ENCODE results near the gene KDM4C. TPM values are rescaled to one million over a fixed set of nuclear protein-coding genes. Genes with fewer than 3 reads are reported as not detected.

KDM4C gene
- total and polyA plus RNA-seq, 2 of the 4 experiments (the other 2 are of a cell fraction): 11.8 to 23.8 TPM

- 0 out of 2 replicates have a peak, but pooled peaks cover 2% of the 10 kb centered on the region for H3K36me3 ChIP-seq (ENCODE audit: control insufficient read depth, insufficient read depth, low read length)
- no peak overlapping the region for H4K91ac ChIP-seq (ENCODE audit: insufficient read depth, low read depth, low read length)
- TF ChIP-seq CHD1 (IDR thresholded peaks at IDR 0.05; ENCODE audit: low read depth, low read length): no peak
- TF ChIP-seq CTCF (conservative IDR thresholded peaks at IDR 0.05; ENCODE audit: low read depth, low read length): no peak
- no peak for TF ChIP-seq ELK1 (IDR thresholded peaks at IDR 0.05; ENCODE audit: borderline replicate concordance, low read depth, low read length)
- TF ChIP-seq MAFK (IDR thresholded peaks at IDR 0.05; ENCODE audit: low read depth, low read length): no peak
- TF ChIP-seq RFX5 (IDR thresholded peaks at IDR 0.05; ENCODE audit: low read depth, low read length): no peak
- no peaks in the 10 kb centered on the region for H3K27me3 ChIP-seq (ENCODE audit: control insufficient read depth, insufficient read depth, low read length)
- DNase-seq (no peak), ATAC-seq (ENCODE audit: low read depth) (no peak)
- no peaks in the 10 kb centered on the region for H3K4me1 ChIP-seq (ENCODE audit: control insufficient read depth, insufficient read depth, low read length)
- H2AK5ac ChIP-seq (ENCODE audit: low read depth, low read length): no peak overlapping the region
- H3K9ac ChIP-seq (ENCODE audit: low read depth, low read length): no peak overlapping the region
- no peaks in the 10 kb centered on the region for H3K9me3 ChIP-seq (ENCODE audit: control insufficient read depth, insufficient read depth, low read length)
- H3K4ac ChIP-seq (ENCODE audit: low read depth, low read length): no peak overlapping the region
- intact Hi-C loops (cut with micrococcal nuclease): loop anchor here (10.0 kb wide), 1 partner anchor 350 kb away; no protein-coding TSS in a partner anchor
- no peak overlapping the region for H3K27ac ChIP-seq (ENCODE audit: insufficient read depth, low read length)
- H3K14ac ChIP-seq (replicated peaks; ENCODE audit: low read depth, low read length): no peak overlapping the region
- H2AFZ ChIP-seq (replicated peaks; ENCODE audit: low read length, poor library complexity): no peak overlapping the region
- peaks cover 3% of the 10 kb centered on the region; the same call in 1 of the 2 replicates for H3K9me1 ChIP-seq (ENCODE audit: insufficient read depth, low read length)
- H4K20me1 ChIP-seq (ENCODE audit: insufficient read depth, low read length): no peaks in the 10 kb centered on the region
- no peak overlapping the region for H2BK120ac ChIP-seq (ENCODE audit: low read depth, low read length)
- H4K8ac ChIP-seq (ENCODE audit: low read depth in 2 of 2, low read length in 2 of 2): no peak overlapping the region
- no peak overlapping the region for H3K4me3 ChIP-seq (ENCODE audit: insufficient read depth, low read depth, low read length)
- no CpG with 5 or more reads among the region's 2 CpGs for WGBS, 2 experiments (ENCODE audit: extremely low coverage in 2 of 2, insufficient read length in 1 of 2)
- no peak overlapping the region for H3K18ac ChIP-seq (ENCODE audit: low read depth, low read length)
- in situ Hi-C loops (cut with MboI; ENCODE audit: low sequenced_read_pairs): loop anchor here (10.0 kb wide), 1 partner anchor 630 kb away; no protein-coding TSS in a partner anchor
- H3K79me1 ChIP-seq (ENCODE audit: low read depth in 1 of 2, low read length in 2 of 2): no peaks in the 10 kb centered on the region; a peak in 2 of 4 replicates
- H3K56ac ChIP-seq (ENCODE audit: extremely low read depth, insufficient read depth, low read length): no peak overlapping the region
- dilution Hi-C loops (cut with HindIII; ENCODE audit: low sequenced_read_pairs, unreplicated experiment): no loop called here
- POLR2A ChIA-PET (ENCODE audit: unreplicated experiment): no interaction called here
- no peak overlapping the region for H2AK9ac ChIP-seq (replicated peaks; ENCODE audit: low read depth, low read length, poor library complexity)
- H2BK15ac ChIP-seq (ENCODE audit: low read depth, low read length): no peak overlapping the region
- no peak overlapping the region for H3K23ac ChIP-seq (ENCODE audit: low read depth, low read length)
- no peak overlapping the region for H2BK5ac ChIP-seq (ENCODE audit: low read depth, low read length, poor library complexity, severe bottlenecking)
- BruUV-seq (replicated peaks): no TSS peak
- CTCF ChIA-PET: no interaction called here
- H4K5ac ChIP-seq (ENCODE audit: low read depth, low read length): no peak overlapping the region
- H2BK20ac ChIP-seq (ENCODE audit: low read depth, low read length): no peak overlapping the region
- no peak overlapping the region for H3K4me2 ChIP-seq (ENCODE audit: low read depth, low read length)
Observed at GRCh38 chr9:6904371-6904770, 146.6 kb downstream of the KDM4C start.
